ENCODE measurements around the gene RBFOX2.

DNA sequence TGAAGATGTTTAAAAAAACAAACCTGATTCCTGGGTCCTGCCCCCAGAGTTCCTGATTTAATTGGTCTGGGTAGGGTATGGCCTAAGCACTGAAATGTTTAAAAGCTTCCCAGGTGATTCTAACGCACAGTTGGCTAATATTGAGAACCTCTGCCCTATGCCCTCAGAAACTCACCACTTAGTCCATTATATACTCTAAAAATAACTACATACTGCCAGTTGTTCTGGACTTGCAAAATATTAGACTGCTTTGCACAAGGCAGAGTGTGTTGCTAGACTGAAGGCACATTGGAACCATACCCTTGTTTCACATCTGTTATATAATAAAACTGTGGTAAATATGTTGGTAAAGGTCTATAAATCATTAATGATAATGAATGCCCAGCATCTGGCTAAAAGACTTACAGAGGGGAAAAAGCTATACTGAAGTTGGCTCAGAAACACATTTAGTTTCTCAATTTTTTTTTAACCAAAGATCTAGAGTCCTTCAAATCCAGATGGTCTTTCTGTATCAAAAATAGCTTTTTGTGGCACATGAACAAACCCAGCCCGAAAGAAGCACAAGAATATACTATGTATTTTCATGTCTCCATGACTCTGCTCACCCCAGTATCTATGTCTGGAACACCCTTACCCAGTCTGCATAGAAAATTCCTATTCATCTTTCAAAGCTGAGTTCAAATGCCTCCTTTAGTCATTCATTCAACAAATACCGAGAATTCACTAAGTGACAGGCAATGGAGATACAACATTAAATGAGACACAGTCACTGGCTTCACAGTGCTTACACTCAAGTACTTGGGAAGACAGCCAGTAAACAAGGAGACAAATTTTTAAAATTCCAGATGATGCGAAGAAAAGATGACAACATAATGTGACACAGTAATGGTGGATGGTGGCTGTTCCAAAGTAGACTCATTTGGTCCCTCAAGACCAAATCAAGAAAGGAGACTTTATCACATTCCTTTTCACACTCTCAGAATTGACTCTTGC, 44.1 kb downstream of the RBFOX2 start:
- no peak for TF ChIP-seq CEBPB (IDR thresholded peaks at IDR 0.05)
- TF ChIP-seq KDM5A (IDR thresholded peaks at IDR 0.05), result no peak
- TF ChIP-seq, protein P1, sequence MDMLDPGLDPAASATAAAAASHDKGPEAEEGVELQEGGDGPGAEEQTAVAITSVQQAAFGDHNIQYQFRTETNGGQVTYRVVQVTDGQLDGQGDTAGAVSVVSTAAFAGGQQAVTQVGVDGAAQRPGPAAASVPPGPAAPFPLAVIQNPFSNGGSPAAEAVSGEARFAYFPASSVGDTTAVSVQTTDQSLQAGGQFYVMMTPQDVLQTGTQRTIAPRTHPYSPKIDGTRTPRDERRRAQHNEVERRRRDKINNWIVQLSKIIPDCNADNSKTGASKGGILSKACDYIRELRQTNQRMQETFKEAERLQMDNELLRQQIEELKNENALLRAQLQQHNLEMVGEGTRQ (IDR thresholded peaks at IDR 0.05), result no peak
- TF ChIP-seq, protein P2, sequence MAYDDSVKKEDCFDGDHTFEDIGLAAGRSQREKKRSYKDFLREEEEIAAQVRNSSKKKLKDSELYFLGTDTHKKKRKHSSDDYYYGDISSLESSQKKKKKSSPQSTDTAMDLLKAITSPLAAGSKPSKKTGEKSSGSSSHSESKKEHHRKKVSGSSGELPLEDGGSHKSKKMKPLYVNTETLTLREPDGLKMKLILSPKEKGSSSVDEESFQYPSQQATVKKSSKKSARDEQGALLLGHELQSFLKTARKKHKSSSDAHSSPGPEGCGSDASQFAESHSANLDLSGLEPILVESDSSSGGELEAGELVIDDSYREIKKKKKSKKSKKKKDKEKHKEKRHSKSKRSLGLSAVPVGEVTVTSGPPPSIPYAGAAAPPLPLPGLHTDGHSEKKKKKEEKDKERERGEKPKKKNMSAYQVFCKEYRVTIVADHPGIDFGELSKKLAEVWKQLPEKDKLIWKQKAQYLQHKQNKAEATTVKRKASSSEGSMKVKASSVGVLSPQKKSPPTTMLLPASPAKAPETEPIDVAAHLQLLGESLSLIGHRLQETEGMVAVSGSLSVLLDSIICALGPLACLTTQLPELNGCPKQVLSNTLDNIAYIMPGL (CRISPR knock-in tag; IDR thresholded peaks at IDR 0.05; ENCODE audit: borderline replicate concordance), result no peak
- TF ChIP-seq, protein P3, sequence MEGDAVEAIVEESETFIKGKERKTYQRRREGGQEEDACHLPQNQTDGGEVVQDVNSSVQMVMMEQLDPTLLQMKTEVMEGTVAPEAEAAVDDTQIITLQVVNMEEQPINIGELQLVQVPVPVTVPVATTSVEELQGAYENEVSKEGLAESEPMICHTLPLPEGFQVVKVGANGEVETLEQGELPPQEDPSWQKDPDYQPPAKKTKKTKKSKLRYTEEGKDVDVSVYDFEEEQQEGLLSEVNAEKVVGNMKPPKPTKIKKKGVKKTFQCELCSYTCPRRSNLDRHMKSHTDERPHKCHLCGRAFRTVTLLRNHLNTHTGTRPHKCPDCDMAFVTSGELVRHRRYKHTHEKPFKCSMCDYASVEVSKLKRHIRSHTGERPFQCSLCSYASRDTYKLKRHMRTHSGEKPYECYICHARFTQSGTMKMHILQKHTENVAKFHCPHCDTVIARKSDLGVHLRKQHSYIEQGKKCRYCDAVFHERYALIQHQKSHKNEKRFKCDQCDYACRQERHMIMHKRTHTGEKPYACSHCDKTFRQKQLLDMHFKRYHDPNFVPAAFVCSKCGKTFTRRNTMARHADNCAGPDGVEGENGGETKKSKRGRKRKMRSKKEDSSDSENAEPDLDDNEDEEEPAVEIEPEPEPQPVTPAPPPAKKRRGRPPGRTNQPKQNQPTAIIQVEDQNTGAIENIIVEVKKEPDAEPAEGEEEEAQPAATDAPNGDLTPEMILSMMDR (IDR thresholded peaks at IDR 0.05), result no peak
- TF ChIP-seq RCOR1 (IDR thresholded peaks at IDR 0.05; ENCODE audit: low read depth, low read length), result no peak
- no peak for TF ChIP-seq GATA3 (IDR thresholded peaks at IDR 0.05; ENCODE audit: borderline replicate concordance)
- TF ChIP-seq EP300 (IDR thresholded peaks at IDR 0.05), result no peak
- TF ChIP-seq RAD21 (conservative IDR thresholded peaks at IDR 0.05 in 1 of 2, IDR thresholded peaks at IDR 0.05 in 1 of 2), result no peak
- TF ChIP-seq CHD2 (IDR thresholded peaks at IDR 0.05; ENCODE audit: low read length, partially characterized antibody), result no peak
- no peak for TF ChIP-seq KDM1A (IDR thresholded peaks at IDR 0.05; ENCODE audit: low read depth)
- no peak for TF ChIP-seq ZFP36 (IDR thresholded peaks at IDR 0.05; ENCODE audit: borderline replicate concordance, partially characterized antibody)
- TF ChIP-seq CBX2 (IDR thresholded peaks at IDR 0.05; ENCODE audit: borderline replicate concordance, low read depth), result no peak
